ENCODE data around the gene DTX2. TPM values are rescaled to one million over a fixed set of nuclear protein-coding genes. Genes with fewer than 3 reads are reported as not detected.
"Not testable (repeated sequence)": the region's sequence is repeated elsewhere in the genome, so short reads cannot be mapped to it uniquely, and the experiment has no call there.

DTX2 gene
- total RNA-seq, 1 donor from 2014 or later, result 23.7 TPM

DNA sequence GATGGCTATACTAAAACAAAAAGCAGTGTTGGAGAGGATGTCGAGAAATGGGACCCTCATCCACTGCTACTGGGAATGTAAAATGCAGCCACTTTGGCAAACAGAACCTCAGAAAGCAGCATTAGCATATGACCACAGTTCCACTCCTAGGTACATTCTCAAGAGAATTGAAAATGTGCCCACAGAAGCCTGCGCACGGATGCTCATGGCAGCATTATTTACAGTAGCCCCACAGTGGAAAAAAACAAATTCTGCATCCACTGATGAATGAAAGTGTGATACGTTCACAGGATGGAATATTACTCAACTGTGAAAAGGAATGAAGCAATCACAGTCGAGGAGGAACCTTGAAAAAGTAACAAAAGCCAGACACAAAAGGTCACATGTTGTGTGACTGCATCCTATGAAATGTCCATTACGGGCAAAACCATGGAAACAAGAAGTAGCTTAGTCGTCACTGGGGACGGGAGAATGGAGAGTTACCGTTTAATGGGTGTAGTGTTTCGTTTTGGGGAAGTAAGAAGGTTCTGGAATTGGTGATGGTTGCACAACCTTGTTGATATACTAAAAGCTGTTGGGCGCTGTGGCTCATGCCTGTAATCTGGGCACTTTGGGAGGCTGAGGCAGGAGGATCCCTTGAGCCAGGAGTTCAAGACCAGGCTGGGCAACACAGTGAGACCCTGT, 46.4 kb downstream of the DTX2 start:
- peaks cover 2% of the 10 kb centered on the region for H3K36me3 Mint-ChIP-seq (ENCODE audit: low read depth)
- H3K4me3 Mint-ChIP-seq, result no peak overlapping the region
- intact Hi-C loops (cut with micrococcal nuclease), result no loop called here
- H3K9me3 Mint-ChIP-seq, result no peaks in the 10 kb centered on the region
- H3K27ac Mint-ChIP-seq, result no peak overlapping the region
- peaks cover 2% of the 10 kb centered on the region for H3K4me1 Mint-ChIP-seq
- peak; percentile 45 for DNase-seq
- H3K27me3 Mint-ChIP-seq, result no peaks in the 10 kb centered on the region

DNA sequence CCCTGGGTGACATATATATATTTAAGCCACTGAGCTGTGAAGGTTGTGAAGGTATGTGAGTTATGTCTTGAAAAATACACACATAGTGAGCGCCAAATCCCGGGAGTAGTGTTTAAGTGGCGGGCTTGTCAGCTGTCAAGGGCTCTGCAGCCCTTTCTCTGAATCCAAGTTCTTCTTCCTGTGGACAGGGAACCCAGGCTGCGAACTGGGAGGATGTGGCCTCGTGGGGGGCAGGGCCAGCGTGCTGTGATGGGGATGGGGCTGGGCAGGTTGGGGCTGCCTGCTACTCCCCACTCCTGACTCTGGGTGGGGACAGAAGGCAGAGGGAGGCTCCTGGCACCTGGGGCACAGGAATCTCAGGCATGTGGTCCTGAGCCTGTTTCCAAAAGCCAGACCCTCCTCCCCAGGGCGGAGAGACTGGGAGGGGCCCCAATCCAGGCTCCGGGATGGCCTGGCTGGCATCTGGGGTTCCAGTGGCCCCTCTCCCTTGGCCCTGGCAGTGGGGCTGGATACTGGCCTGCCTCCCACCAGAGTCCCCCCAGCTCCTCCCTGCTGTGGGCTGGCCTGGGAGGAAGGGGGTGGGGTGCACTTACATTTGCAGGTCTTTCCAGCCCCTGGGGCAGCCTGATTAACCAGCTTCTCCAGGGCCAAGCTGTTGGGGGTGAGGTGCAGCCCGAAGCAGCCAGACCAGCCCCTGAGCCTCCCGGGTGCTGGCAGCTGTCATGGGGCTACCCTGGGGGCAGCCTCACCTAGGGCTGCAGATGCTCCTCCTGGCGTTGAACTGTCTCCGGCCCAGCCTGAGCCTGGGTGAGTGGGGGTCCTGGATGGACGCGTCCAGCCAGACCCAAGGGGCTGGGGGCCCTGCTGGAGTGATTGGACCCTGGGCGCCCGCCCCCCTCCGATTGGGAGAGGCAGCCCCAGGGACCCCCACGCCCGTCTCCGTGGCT, 48.7 kb downstream of the DTX2 start, which contains the start of gene UPK3B:
Gene UPK3B (plus strand): TSS at position 622 of the 947 bp plus-strand sequence. CDS start 101 bp downstream, at position 723.
- Mint-ChIP-seq H3K4me1 (peaks cover 2% of the 10 kb centered on the region), H3K36me3 (ENCODE audit: low read depth) (peaks cover 2% of the 10 kb centered on the region), H3K4me3 (no peak within 1 kb of the TSS), H3K27ac (no peak within 1 kb of the TSS), H3K9me3 (no peaks in the 10 kb centered on the region), H3K27me3 (no peaks in the 10 kb centered on the region)
- peak; percentile 66 for DNase-seq
- intact Hi-C loops (cut with micrococcal nuclease), result no loop called here

DNA sequence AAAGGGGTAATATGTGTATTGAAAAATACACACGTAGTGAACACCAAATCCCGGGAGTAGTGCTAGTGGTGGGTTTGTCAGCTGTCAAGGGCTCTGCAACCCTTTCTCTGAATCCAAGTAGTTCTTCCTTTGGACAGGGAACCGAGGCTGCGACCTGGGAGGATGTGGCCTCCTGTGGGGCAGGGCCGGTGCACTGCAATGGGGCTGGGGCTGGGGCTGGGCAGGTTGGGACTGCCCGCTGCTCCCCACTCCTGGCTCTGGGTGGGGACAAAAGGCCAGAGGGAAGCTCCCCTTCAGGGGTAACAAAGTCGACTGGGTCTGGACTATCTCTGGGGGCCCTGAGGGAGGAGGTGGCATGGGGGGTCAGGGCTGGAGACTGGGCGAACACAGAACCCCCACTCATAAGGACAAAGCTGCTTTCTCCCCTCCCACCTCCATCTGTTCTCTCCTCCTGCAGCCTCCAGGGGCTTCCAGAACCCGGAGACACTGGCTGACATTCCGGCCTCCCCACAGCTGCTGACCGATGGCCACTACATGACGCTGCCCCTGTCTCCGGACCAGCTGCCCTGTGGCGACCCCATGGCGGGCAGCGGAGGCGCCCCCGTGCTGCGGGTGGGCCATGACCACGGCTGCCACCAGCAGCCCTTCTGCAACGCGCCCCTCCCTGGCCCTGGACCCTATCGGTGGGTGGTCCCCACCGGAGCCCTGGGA, 49.8 kb downstream of the DTX2 start:
- H3K36me3 Mint-ChIP-seq (ENCODE audit: low read depth); H3K9me3 Mint-ChIP-seq; H3K4me3 Mint-ChIP-seq; intact Hi-C loops (cut with micrococcal nuclease); H3K27ac Mint-ChIP-seq; H3K27me3 Mint-ChIP-seq; H3K4me1 Mint-ChIP-seq: not testable (repeated sequence)
- peak; percentile 48 for DNase-seq

DNA sequence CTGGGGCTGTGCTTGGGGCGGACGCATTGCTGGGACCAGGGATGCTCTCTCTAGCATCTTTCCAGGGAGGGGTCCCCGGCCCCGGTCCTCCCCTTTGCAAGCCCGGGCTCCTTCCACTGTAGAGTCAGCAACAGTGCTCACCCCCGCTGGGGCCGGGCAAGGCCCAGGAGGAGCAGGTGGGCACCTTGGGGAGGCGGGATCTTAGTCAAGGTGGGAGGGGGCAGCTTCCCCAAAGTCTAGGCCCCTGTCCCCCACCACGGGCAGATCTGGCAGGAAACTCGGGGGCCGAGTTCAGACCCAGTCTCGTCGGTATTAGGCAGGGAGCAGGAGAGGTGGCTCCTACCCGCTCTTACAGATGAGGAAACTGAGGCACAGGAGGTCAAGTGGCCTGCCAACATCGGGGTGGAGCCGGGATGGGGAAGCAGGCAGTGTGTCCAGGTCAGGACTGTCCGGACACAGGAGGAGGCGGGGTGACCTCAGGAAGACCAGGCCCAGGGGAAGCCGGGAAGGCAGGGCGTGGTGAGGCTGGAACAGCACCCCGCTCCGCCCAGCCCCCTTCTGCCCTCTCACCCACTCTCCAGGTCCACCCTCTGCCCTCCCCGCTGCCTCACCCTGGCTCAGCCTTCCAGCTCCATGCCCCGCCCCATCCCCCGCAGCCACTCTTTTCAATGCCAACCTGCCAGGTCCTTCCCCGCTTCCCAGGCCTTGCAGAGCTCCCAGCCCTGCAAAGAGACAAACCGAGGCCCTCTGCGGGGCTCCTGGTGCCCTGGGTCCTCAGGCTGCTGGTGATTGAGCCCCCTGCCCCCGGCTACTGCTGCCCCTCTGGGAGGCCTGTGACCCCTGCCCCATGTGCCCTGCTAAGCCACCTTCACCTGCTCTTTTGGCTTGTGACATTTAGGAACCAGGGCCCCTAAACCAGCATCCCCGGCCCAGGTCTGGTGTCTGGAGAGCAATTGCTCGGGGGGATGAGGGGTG, 50.7 kb downstream of the DTX2 start:
- H3K9me3 Mint-ChIP-seq; H3K27me3 Mint-ChIP-seq; intact Hi-C loops (cut with micrococcal nuclease); H3K36me3 Mint-ChIP-seq (ENCODE audit: low read depth); H3K4me1 Mint-ChIP-seq; H3K27ac Mint-ChIP-seq; H3K4me3 Mint-ChIP-seq: not testable (repeated sequence)
- DNase-seq, result peak; percentile 44

DNA sequence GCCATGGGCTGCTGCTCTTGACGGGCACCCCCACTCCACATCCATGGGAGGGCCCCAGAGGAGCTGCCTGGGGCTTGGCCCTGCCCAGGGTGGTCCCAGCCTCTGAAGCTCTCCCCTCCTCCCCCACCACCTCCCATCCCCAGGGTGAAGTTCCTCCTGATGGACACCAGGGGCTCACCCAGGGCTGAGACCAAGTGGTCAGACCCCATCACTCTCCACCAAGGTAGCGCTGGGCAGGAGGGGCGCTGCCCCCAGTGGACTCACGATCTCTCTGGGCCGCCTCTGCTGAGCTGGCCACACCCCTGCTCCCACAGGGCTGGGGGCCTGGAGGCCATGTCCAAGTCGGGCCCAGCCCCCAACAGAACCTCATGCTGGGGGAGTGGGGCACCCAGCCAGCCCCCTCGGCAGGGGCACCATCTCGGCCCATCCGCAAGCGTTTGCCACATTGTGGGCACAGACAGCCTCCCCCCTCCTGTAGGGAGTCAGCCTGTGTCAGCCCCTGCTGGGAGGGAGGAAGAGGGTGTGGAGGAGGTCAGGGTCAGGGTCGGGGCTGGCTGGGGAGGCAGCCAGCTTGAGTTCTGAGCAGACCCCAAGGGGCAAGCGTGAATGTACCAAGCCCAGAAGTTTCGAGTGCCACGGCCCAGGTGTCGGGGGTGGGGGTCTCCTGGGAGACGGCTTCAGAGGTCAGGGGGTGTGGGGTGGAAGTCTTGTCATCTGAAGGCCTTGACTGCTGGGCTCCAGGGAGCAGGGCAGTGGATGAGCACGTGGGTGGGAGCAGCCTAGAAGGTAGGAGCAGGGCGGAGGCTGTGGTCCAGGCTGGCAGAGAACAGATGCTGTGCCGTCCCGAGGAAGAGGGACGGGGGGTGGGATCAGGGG, 51.7 kb downstream of the DTX2 start:
- Mint-ChIP-seq H3K27me3 (no peaks in the 10 kb centered on the region), H3K36me3 (ENCODE audit: low read depth) (no peaks in the 10 kb centered on the region), H3K4me1 (peaks cover 2% of the 10 kb centered on the region), H3K27ac (no peak overlapping the region), H3K9me3 (no peaks in the 10 kb centered on the region), H3K4me3 (no peak overlapping the region)
- peak; percentile 54 for DNase-seq
- intact Hi-C loops (cut with micrococcal nuclease), result no loop called here

DNA sequence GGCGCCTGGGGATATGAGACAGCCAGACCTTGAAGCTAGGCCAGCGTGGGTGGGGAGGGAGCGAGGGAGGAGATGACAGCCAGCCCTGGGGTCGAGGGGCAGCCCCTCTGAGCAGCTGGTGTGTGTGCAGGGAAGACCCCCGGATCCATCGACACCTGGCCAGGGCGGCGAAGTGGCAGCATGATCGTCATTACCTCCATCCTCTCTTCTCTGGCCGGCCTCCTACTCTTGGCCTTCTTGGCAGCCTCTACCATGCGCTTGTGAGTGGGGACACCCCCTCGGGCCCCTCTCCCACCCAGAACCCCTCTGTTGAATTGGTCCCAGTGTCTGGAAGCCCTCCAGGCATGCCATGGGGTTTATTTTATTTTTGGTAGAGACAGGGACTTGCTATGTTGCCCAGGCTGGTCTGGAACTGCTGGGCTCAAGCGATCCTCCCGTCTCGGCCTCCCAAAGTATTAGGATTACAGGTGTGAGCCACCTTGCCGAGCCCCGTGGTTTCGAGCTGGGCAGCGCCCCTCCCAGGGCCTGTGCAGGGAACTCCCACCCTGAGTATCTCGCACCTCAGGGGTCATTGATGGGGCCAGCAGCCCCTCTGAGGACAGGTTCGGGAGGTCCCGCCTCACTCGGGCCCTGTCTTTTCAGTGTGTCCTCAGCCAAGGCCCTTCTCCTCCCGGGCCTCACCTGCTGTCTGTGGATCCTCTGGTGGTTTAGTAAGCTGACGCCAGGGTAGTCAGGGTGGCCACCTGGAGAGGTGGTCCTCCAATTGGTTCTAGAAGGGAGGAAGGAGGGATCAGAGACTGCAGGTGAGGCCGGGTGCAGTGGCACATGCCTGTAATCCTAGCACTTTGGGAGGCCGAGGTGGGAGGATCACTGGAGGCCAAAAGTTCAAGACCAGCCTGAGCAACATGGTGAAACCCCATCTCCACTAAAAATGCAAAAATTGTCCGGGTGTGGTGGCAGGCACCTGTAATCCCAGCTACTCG, 52.6 kb downstream of the DTX2 start:
- H3K4me3 Mint-ChIP-seq, result no peak overlapping the region
- peaks cover 2% of the 10 kb centered on the region for H3K4me1 Mint-ChIP-seq
- no peaks in the 10 kb centered on the region for H3K9me3 Mint-ChIP-seq
- H3K27ac Mint-ChIP-seq, result no peak overlapping the region
- intact Hi-C loops (cut with micrococcal nuclease), result no loop called here
- H3K36me3 Mint-ChIP-seq (ENCODE audit: low read depth), result no peaks in the 10 kb centered on the region
- peak; percentile 50 for DNase-seq
- H3K27me3 Mint-ChIP-seq, result no peaks in the 10 kb centered on the region

DNA sequence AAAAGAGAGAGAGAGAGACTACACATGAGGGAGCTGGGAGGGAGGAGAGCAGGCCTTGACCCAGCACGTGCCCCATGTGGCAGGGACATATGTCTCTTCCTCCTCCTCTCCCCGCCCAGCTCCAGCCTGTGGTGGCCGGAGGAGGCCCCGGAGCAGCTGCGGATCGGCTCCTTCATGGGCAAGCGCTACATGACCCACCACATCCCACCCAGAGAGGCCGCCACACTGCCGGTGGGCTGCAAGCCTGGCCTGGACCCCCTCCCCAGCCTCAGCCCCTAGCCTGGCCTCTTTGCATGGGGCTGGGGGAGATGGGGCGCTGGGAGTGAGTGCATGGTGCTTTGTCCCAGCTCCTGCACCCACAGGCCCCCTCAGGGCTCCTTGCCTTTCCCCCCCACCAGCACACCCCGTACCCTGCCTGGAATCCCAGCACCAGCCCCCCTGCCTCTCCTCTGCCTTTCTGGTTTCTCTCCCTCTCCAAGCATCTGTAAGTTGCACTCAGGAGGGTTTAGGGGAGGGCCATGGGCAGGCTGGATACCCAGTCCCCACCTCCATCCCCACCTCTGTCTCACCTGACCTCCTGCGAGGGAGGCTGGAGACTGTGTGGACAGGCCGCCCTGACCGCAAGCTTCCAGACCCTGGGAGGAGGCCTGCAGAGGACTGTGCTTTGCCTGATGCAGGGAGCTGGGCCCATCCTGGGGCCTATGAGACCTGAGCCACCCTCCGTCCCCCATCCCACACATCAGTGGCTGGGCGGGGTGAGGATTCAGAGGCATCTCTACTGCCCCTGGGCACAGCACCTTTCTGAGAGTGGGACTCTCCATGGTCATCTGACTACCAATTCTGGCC, 53.6 kb downstream of the DTX2 start:
- intact Hi-C loops (cut with micrococcal nuclease), result no loop called here
- H3K4me3 Mint-ChIP-seq, result no peak overlapping the region
- no peaks in the 10 kb centered on the region for H3K27me3 Mint-ChIP-seq
- H3K27ac Mint-ChIP-seq, result no peak overlapping the region
- no peaks in the 10 kb centered on the region for H3K4me1 Mint-ChIP-seq
- peak; percentile 31 for DNase-seq
- H3K36me3 Mint-ChIP-seq (ENCODE audit: low read depth), result no peaks in the 10 kb centered on the region
- H3K9me3 Mint-ChIP-seq, result no peaks in the 10 kb centered on the region

DNA sequence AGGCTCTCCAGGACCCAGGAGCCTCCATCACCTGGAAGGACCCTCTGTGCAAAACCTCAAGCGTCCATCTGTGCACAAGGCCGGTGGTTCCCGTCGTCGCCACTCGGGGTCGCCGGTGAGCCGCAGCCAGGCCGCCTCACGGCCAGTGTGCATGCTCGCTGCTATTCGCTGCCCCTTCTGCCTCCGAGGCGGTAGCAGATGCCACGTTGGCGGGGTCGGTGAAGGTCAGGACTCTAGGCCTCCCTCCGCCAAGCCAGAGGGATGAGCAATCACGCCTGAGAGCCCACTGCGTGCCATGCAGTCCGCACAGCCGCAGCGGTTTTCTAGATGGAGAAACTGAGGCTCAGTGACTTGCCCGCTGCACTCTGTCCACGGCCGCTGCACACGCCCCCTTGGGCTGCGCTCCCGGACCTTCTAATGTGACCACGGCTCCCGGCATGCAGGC, 54.5 kb downstream of the DTX2 start:
- DNase-seq, result no peak
- Mint-ChIP-seq H3K9me3 (no peaks in the 10 kb centered on the region), H3K4me3 (no peak overlapping the region), H3K36me3 (ENCODE audit: low read depth) (no peaks in the 10 kb centered on the region), H3K4me1 (no peaks in the 10 kb centered on the region), H3K27me3 (no peaks in the 10 kb centered on the region), H3K27ac (no peak overlapping the region)
- intact Hi-C loops (cut with micrococcal nuclease), result no loop called here

DNA sequence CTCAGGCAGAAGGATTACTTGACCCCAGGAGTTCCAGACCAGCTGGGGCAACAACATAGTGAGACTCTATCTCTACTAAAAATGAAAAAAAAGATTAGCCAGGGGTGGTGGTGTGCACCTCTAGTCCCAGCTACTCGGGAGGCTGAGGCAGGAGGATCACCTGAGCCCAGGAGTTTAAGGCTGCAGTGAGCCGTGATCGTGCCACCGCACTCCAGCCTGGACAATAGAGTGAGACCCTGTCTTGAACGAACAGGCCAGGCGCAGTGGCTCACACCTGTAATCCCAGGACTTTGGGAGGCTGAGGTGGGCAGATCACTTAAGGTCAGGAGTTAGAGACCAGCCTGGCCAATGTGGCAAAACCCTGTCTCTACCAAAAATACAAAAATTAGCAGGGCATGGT, 55.4 kb downstream of the DTX2 start:
- H3K4me3 Mint-ChIP-seq; intact Hi-C loops (cut with micrococcal nuclease); H3K36me3 Mint-ChIP-seq (ENCODE audit: low read depth); H3K9me3 Mint-ChIP-seq; H3K27me3 Mint-ChIP-seq; H3K27ac Mint-ChIP-seq; H3K4me1 Mint-ChIP-seq; DNase-seq: not testable (repeated sequence)

DNA sequence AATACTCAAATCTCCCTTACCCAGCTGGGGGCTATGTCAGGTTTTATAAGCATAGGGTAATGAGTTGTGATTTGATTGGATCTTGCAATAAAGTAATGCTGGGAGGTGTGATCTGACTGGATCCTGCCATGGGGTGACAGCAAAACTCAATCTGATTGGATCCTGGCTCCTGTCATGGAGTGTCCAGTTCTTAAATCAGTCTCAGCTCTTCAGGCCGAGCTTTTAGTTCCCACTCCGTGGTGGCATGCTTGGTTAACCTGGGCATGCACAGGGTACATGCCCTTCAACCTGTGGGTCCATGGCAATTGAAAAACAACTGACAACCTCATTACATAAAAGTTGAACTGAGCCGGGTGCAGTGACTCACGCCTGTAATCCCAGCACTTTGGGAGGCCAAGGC, 64.7 kb downstream of the DTX2 start:
- intact Hi-C loops (cut with micrococcal nuclease); H3K27ac Mint-ChIP-seq; H3K4me1 Mint-ChIP-seq; H3K9me3 Mint-ChIP-seq; H3K36me3 Mint-ChIP-seq (ENCODE audit: low read depth); H3K27me3 Mint-ChIP-seq; H3K4me3 Mint-ChIP-seq; DNase-seq: not testable (repeated sequence)

DNA sequence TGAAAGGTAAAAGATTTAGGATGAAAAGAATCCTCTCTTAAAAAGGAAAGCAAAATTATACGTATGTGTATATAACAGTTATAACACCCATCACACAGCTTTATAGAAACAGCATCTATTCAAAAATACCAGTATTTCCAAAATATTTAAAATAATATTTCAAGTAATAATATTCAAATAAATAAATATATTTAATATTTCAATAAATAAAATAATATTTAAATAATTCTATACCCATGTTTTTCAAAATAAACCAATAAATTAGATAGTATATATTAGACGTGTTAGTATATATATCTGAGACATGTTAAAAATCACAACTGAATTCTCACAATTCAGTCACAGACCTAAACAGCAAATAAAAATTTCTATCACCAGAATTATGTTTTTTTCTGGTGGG, 70.1 kb downstream of the DTX2 start:
- H3K36me3 Mint-ChIP-seq (ENCODE audit: low read depth); H3K9me3 Mint-ChIP-seq; H3K4me3 Mint-ChIP-seq; H3K4me1 Mint-ChIP-seq; H3K27me3 Mint-ChIP-seq; intact Hi-C loops (cut with micrococcal nuclease); DNase-seq; H3K27ac Mint-ChIP-seq: not testable (repeated sequence)
